Non-pigmented ciliary epithelial cell (primary cell): Measurements from ENCODE around the gene USP28.
"Not testable (repeated sequence)": the region's sequence is repeated elsewhere in the genome, so short reads cannot be mapped to it uniquely, and the experiment has no call there.

Experiments
- DNase-seq: peaks from one replicate; pipeline ENCODE4 v3.0.0-alpha.2; 2010; ENCODE audit warnings: low read depth

Gene USP28

DNA sequence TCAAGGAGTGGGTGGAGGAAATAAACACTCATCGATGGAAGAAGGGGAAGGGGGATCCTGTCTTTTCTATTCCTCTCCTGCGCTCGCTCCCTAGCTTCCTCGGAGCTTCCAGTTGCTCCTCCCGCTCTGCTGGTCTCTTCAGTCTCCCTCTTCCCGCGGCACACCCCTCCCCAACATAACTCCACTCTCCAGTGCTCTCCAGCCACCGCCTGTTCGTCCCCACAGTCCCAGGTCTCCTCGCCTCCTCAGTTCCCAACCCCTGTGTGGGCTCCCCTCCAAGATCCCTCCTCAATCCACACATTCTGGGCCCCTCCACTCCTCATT is 102.3 kb downstream of the USP28 start:
- DNase-seq, result no peak

DNA sequence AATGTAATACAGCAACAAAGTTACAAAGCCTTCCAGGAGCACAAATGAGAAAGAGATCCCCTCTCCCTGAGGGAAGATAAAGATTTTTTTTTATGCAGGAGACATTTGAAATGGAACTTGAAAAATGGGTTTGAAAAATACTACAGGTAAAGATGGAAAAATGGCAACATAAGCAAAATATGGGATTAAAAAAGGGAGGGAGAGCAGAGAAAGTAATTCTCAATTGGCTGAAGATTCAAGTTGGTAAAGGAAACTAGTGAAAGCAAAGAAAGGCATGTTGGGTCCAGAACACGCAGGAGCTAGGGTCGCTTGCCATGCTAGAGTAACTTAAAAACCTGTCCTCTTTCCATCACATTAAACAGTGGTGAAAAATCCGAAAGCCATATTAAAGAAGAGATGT is 103.4 kb downstream of the USP28 start:
- no peak for DNase-seq

DNA sequence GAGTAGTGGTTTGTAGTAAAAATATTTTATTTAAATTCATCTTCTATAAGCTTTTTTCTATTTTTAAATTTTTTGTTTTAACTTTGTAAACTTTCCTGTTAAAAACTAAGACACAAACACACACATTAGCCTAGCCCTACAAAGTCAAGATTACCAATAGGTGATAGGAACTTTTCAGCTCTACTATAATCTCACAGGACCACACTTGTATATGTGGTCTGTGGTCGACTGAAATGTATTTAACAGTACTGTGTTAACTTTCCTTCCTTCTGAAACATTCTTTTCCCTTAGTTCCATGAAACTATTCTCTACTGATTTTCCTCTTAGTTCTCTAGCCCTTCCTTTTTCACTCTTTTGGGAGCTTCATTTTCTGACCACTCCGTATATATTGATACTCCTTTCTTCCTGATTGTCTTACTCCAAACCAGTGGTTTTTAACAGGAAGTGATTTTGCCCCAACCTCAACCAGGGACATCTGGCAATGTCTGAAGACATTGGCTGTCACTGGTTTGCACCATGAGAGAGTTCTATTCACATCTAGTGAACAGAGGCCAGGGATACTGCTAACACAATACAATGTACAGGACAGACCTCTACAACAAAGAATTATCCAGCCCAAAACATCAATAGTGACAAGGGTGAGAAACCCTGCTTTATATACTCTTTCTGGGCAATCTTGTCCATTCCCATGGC is 110.7 kb downstream of the USP28 start:
- no peak for DNase-seq

DNA sequence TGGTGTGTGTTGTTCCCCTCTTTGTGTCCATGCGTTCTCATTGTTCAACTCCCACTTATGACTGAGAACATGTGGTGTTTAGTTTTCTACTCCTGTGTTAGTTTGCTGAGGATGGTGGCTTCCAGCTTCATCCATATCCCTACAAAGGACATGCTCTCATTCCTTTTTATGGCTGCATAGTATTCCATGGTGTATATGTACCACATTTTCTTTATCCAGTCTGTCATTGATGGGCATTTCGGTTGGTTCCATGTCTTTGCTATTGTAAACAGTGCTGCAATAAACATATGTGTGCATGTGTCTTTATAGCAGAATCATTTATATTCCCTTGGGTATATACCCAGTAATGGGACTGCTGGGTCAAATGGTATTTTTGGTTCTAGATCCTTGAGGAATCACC is 112.3 kb downstream of the USP28 start:
- DNase-seq, result not testable (repeated sequence)

DNA sequence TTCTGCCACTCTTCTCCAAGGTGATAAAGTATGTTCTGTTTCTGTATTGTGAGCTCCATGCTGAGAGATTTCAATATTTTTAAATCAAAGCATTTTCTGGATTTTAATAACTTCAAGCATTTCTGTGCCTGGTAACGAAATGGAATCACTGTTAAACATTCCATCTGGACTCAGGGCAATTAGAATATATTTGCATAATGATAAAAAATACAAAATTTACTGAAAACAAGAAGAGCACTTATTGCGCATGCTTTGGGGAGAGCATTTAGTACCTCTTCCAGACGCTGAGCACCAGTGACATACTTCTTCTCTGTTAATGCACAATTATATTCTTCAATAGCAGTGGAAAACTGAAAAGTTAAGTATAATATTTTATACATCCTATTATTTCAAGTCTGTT is 115.1 kb downstream of the USP28 start:
- no peak for DNase-seq

DNA sequence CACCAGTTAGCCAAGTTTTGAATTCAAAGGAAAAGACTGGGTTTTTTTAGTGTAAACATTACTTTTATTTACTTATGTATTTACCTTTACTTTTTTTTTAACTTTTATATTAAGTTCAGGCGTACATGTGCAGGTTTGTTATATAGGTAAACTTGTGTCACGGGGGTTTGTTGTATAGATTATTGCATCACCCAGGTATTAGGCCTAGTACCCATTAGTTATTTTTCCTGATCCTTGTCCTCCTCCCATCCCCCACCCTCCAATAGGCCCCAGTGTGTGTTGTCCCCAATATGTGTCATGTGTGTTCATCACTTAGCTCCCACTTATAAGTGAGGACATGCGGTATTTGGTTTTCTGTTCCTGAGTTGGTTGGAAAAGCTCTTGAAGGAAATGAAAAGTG is 122.4 kb downstream of the USP28 start:
- no peak for DNase-seq
